NB4 (cell line): ENCODE data around the gene CRTC1.

ENCODE experiments used
- DNase-seq: peaks from one replicate; pipeline ENCODE4 v3.0.0; 2010; ENCODE audit warnings: low read depth
- H3K4me3 ChIP-seq: one replicate; pipeline ENCODE4 v1.5.1; 2011; ENCODE audit warnings: mild to moderate bottlenecking, low read depth, low read length, moderate library complexity
- CTCF ChIP-seq: IDR thresholded peaks from one replicate; pipeline ENCODE4 v1.5.1; 2012; ENCODE audit warnings: low read depth, low read length
- MAX ChIP-seq: IDR thresholded peaks from 2 replicates; pipeline ENCODE4 v1.6.1; 2011; ENCODE audit warnings: low read depth, low read length
- MYC ChIP-seq: IDR thresholded peaks from 2 replicates; pipeline ENCODE4 v1.6.1; 2011; ENCODE audit warnings: low read depth, low read length
- POLR2A ChIP-seq: IDR thresholded peaks from 2 replicates; pipeline ENCODE4 v1.6.1; 2011; ENCODE audit warnings: mild to moderate bottlenecking; ENCODE audit not compliant: insufficient read length; ENCODE audit errors: extremely low read depth

CRTC1 gene

GRCh38 chr19:18750295-18750970 lies 67.0 kb downstream of the CRTC1 start:
- no peak for TF ChIP-seq MYC
- no peak for TF ChIP-seq POLR2A
- TF ChIP-seq CTCF = no peak
- no peak overlapping the region for H3K4me3 ChIP-seq

GRCh38 chr19:18751571-18751970 lies 68.1 kb downstream of the CRTC1 start:
- TF ChIP-seq MAX (no peak), CTCF (no peak), MYC (no peak), POLR2A (no peak)
- DNase-seq = no peak
- no peak overlapping the region for H3K4me3 ChIP-seq

More at GRCh38 chr19:18750295-18750970, 67.0 kb downstream of the CRTC1 start:
- DNase-seq = no peak

GRCh38 chr19:18754501-18754900 lies 71.0 kb downstream of the CRTC1 start:
- DNase-seq = no peak
- TF ChIP-seq POLR2A (no peak), CTCF (no peak), MAX (no peak), MYC (no peak)
- H3K4me3 ChIP-seq = no peak overlapping the region

GRCh38 chr19:18756896-18757295 lies 73.4 kb downstream of the CRTC1 start:
- H3K4me3 ChIP-seq = no peak overlapping the region
- no peak for DNase-seq
- TF ChIP-seq POLR2A (no peak), CTCF (no peak), MYC (no peak), MAX (no peak)

- H3K4me3 ChIP-seq = no peak overlapping the region
- no peak for DNase-seq
- TF ChIP-seq MAX (no peak), POLR2A (no peak)
Observed at GRCh38 chr19:18759304-18759994, 76.0 kb downstream of the CRTC1 start.

GRCh38 chr19:18759995-18760426 lies 76.5 kb downstream of the CRTC1 start:
- no peak for DNase-seq
- TF ChIP-seq MAX = no peak
- TF ChIP-seq CTCF = no peak
- no peak for TF ChIP-seq POLR2A
- no peak for TF ChIP-seq MYC
- H3K4me3 ChIP-seq = no peak overlapping the region
